Muscle of leg (tissue), 16 donors: ENCODE results near the gene CACNB4. TPM values are rescaled to one million over a fixed set of nuclear protein-coding genes. Genes with fewer than 3 reads are reported as not detected.

Experiments
- DNase-seq: peaks from one replicate; pipeline ENCODE4 v3.0.0; 2013
- H3K27ac ChIP-seq: one replicate; pipeline ENCODE4 v1.5.1; 2013; ENCODE audit warnings: mild to moderate bottlenecking, low read length, control low read depth
- H3K27me3 ChIP-seq: one replicate; pipeline ENCODE4 v1.6.1; 2013; ENCODE audit warnings: low read length; ENCODE audit not compliant: control insufficient read depth, insufficient read depth
- H3K36me3 ChIP-seq: one replicate; pipeline ENCODE4 v1.6.1; 2013; ENCODE audit warnings: low read length; ENCODE audit not compliant: control insufficient read depth, insufficient read depth
- H3K4me1 ChIP-seq: one replicate; pipeline ENCODE4 v1.6.1; 2013; ENCODE audit warnings: low read length; ENCODE audit not compliant: control insufficient read depth, insufficient read depth
- H3K4me3 ChIP-seq: one replicate; pipeline ENCODE4 v1.5.1; 2013; ENCODE audit warnings: low read length, control low read depth
- H3K9me3 ChIP-seq: replicated peaks from 2 replicates; pipeline ENCODE4 v1.6.1; 2013; ENCODE audit warnings: low read depth, low read length; ENCODE audit not compliant: control insufficient read depth
- whole genome bisulfite sequencing: methylation state at CpG from one replicate; pipeline ENCODE4 v1.1.5; 2013; ENCODE audit warnings: missing lambda C conversion rate; ENCODE audit not compliant: insufficient coverage; 5-methylcytosine and 5-hydroxymethylcytosine counted together
- long read RNA-seq, 11 donors: transcript quantifications; one replicate each; lab custom pipeline, GENCODE V29; 2026
- polyA plus RNA-seq, 8 donors: library from polyadenylated mRNA; unstranded; fragments of 120-200 nt; gene quantifications; one replicate each; pipeline versions ENCODE4 v1.2.1 to v1.2.3, GENCODE V29; 2013; ENCODE audit warnings: inconsistent platforms in 1 of 8, low replicate concordance in 1 of 8; ENCODE audit not compliant: insufficient read length in 8 of 8, insufficient read depth in 1 of 8
- total RNA-seq: library from RNA; stranded (reverse); fragments of 120-200 nt; gene quantifications from one replicate; pipeline ENCODE4 v1.2.4, GENCODE V29; 2013

CACNB4 gene
- total RNA-seq, result 7.2 TPM
- polyA plus RNA-seq, result 1 to 10 TPM; 3.1 to 6.9 (median 4.2) TPM
- long read RNA-seq, donor 1, result 0 reads
- long read RNA-seq, donor 2, result 0 reads
- long read RNA-seq, donor 3, full-length matches to known transcripts, result 1 of 1 reads
- long read RNA-seq, donor 3, partial matches to known transcripts, result 0 of 1 reads
- long read RNA-seq, donor 3, other reads (novel, unspliced or antisense), result 0 of 1 reads
- long read RNA-seq, donor 4, full-length matches to known transcripts, result 2 of 2 reads
- long read RNA-seq, donor 4, partial matches to known transcripts, result 0 of 2 reads
- long read RNA-seq, donor 4, other reads (novel, unspliced or antisense), result 0 of 2 reads
- long read RNA-seq, donor 5, full-length matches to known transcripts, result 1 of 1 reads
- long read RNA-seq, donor 5, partial matches to known transcripts, result 0 of 1 reads
- long read RNA-seq, donor 5, other reads (novel, unspliced or antisense), result 0 of 1 reads
- long read RNA-seq, donor 6, full-length matches to known transcripts, result 1 of 1 reads
- long read RNA-seq, donor 6, partial matches to known transcripts, result 0 of 1 reads
- long read RNA-seq, donor 6, other reads (novel, unspliced or antisense), result 0 of 1 reads
- long read RNA-seq, donor 7, result 0 reads
- long read RNA-seq, donor 8, full-length matches to known transcripts, result 5 of 5 reads
- long read RNA-seq, donor 8, partial matches to known transcripts, result 0 of 5 reads
- long read RNA-seq, donor 8, other reads (novel, unspliced or antisense), result 0 of 5 reads
- long read RNA-seq, donor 9, full-length matches to known transcripts, result 2 of 2 reads
- long read RNA-seq, donor 9, partial matches to known transcripts, result 0 of 2 reads
- long read RNA-seq, donor 9, other reads (novel, unspliced or antisense), result 0 of 2 reads
- long read RNA-seq, donor 10, full-length matches to known transcripts, result 3 of 3 reads
- long read RNA-seq, donor 10, partial matches to known transcripts, result 0 of 3 reads
- long read RNA-seq, donor 10, other reads (novel, unspliced or antisense), result 0 of 3 reads
- long read RNA-seq, donor 11, full-length matches to known transcripts, result 1 of 1 reads
- long read RNA-seq, donor 11, partial matches to known transcripts, result 0 of 1 reads
- long read RNA-seq, donor 11, other reads (novel, unspliced or antisense), result 0 of 1 reads

DNA sequence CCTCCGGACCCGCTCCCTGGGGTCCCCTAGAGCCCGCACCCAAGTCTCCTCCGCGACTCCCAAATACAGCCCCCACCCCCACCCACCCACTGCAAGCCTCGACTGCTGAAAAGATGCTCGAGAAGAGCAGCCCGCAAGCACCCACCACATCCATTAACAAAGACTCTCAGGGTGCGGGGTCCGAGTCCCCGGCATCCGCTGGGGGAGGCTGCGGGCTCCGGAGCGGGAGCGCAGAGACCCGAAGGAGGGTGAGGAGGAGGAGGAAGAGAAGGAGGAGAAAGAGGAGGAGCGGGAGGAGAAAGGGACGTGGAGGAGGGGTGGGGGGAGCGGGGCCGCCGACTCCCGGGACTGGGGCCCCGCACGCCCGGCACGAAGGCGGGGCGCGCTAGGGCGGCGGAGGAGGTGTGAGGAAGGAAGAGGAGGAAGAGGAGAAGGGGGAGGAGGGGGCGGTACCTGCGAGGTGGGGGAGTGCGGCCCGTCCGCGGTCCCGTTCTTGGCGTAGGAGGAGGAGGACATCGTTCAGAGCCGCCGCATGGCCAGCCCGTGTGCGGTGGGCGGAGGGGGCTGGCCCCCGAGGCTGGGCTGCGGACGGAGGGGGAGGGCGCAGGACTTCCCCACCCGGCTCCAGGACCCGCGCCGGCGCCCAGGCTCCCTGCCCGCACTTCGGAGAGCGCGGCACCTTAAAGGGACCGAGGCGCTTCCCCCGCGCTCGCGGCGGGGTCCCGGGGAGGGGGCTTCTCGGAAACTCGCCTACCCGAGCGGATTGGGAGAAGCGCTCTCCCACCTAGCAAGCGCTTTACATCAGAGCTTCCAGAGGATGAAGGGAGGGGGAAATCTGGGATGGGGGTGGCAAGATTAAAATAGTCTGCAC is at the start of gene CACNB4:
TSS of gene CACNB4 (minus strand) at position 549 of the 871 bp plus-strand sequence.
- Histone ChIP-seq H3K36me3 (no peaks in the 10 kb centered on the region), H3K27me3 (peaks cover 29% of the 10 kb centered on the region), H3K4me3 (peak within 1 kb of the TSS; percentile 69), H3K9me3 (no peaks in the 10 kb centered on the region), H3K27ac (peak within 1 kb of the TSS; percentile 80), H3K4me1 (peaks cover 14% of the 10 kb centered on the region)
- 1% methylated on average over 50 of the region's 73 CpGs for WGBS
- peak; percentile 63 for DNase-seq

- DNase-seq, result no peak
- Histone ChIP-seq H3K4me3 (no peak overlapping the region), H3K27me3 (no peaks in the 10 kb centered on the region), H3K27ac (no peak overlapping the region), H3K36me3 (peaks cover 9% of the 10 kb centered on the region), H3K9me3 (no peaks in the 10 kb centered on the region), H3K4me1 (no peaks in the 10 kb centered on the region)
- WGBS, result 76% methylated on average over 2 of the region's 5 CpGs
Observed at GRCh38 chr2:152134488-152135280, 35.8 kb upstream of the CACNB4 start.

GRCh38 chr2:152132306-152132705 is 33.5 kb upstream of the CACNB4 start:
- Histone ChIP-seq H3K36me3 (peaks cover 12% of the 10 kb centered on the region), H3K27me3 (no peaks in the 10 kb centered on the region), H3K4me1 (no peaks in the 10 kb centered on the region), H3K9me3 (no peaks in the 10 kb centered on the region), H3K4me3 (no peak overlapping the region), H3K27ac (no peak overlapping the region)
- no CpG with 5 or more reads among the region's 1 CpG for WGBS
- no peak for DNase-seq

- Histone ChIP-seq H3K27ac (no peak overlapping the region), H3K4me1 (no peaks in the 10 kb centered on the region), H3K27me3 (no peaks in the 10 kb centered on the region), H3K4me3 (no peak overlapping the region), H3K9me3 (no peaks in the 10 kb centered on the region), H3K36me3 (peaks cover 19% of the 10 kb centered on the region)
- DNase-seq, result peak; percentile 7
Observed at GRCh38 chr2:152127628-152128027, 28.8 kb upstream of the CACNB4 start.

- Histone ChIP-seq H3K9me3 (no peaks in the 10 kb centered on the region), H3K36me3 (peaks cover 21% of the 10 kb centered on the region), H3K27ac (no peak overlapping the region), H3K4me3 (no peak overlapping the region), H3K27me3 (no peaks in the 10 kb centered on the region), H3K4me1 (no peaks in the 10 kb centered on the region)
- WGBS, result 86% methylated on average over 4 of the region's 4 CpGs
- DNase-seq, result no peak
Observed at GRCh38 chr2:152126664-152127063, 27.8 kb upstream of the CACNB4 start.

DNA sequence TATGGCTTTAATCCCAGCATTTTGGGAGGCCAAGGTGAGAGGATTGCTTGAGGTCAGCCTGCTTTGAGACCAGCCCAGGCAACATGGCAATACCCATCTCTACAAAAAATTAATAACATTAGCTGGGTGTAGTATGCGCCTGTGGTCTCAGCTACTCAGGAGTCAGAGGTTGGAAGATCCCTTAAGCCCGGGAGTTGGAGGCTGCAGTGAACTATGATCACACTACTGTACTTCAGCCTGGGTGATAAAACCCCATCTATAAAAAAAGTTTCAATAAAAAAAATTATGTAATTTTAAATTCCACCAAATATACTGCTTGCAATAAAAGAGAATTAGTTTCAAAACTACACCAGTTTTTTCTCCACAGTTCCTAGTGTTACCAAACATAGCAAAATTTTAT is 23.3 kb upstream of the CACNB4 start:
- no CpG with 5 or more reads among the region's 2 CpGs for WGBS
- Histone ChIP-seq H3K4me3 (no peak overlapping the region), H3K9me3 (no peaks in the 10 kb centered on the region), H3K27ac (no peak overlapping the region), H3K4me1 (no peaks in the 10 kb centered on the region), H3K36me3 (peaks cover 23% of the 10 kb centered on the region), H3K27me3 (no peaks in the 10 kb centered on the region)
- DNase-seq, result no peak

DNA sequence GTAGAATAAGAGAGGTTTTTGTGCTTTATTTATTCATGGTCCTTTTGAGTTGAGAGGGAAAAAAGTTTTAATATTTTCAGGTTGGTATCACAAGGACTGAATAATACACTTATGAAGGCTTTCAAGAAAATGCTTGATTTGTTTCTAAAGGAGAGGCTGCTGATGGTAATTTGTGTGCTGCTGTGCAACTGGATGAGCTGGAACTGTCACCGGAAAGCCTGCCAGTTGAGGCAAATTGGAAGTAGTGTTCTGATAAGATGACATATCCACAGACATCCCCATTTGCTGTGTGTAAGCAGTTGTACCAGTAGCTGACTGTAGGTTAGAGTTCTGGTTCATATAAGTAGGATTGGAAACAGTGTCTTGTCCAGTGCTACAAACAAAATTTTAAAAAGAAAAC is 21.6 kb upstream of the CACNB4 start:
- no CpG with 5 or more reads among the region's 1 CpG for WGBS
- Histone ChIP-seq H3K4me3 (no peak overlapping the region), H3K27me3 (no peaks in the 10 kb centered on the region), H3K4me1 (no peaks in the 10 kb centered on the region), H3K36me3 (peaks cover 21% of the 10 kb centered on the region), H3K9me3 (no peaks in the 10 kb centered on the region), H3K27ac (no peak overlapping the region)
- no peak for DNase-seq

DNA sequence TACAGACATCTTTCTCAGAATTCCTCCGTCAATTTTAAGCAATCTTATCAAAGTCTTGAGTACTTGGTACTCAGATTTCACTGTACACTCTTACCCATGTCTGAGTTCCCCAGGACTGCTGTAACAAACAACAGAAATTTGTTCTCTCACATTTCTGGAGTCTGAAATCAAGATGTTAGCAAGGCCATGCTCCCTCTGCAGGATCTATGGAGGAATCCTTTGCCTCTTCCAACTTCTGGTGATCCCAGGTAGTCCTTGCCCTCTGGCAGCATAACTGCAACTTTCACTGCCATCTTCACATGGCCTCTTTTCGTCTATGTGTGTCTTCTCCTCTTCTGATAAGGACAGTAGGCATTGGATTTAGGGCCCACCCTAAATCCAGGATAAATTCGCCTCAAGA is 17.1 kb upstream of the CACNB4 start:
- peaks cover 7% of the 10 kb centered on the region for H3K36me3 ChIP-seq
- H3K9me3 ChIP-seq, result no peaks in the 10 kb centered on the region
- no peak overlapping the region for H3K27ac ChIP-seq
- peak; percentile 30 for DNase-seq
- H3K4me1 ChIP-seq, result no peaks in the 10 kb centered on the region
- H3K4me3 ChIP-seq, result no peak overlapping the region
- no peaks in the 10 kb centered on the region for H3K27me3 ChIP-seq
- 78% methylated on average over 2 of the region's 3 CpGs for WGBS

DNA sequence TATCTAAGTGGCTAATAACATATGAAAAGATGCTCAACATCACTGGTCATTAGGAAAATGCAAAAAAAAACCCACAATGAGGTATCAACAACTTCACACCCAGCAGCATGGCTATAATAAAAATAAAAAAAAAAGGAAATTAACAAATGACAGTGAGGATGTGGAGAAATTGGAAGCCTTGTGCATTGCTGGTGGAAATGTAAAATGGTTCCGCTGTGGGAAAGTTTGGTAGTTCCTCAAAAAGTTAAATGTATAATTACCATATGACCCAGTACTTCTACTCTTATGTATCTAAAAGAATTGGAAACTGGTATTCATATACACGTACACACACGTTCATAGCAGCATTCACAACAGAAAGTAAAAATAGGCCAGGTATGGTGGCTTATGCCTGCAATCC is 15.5 kb upstream of the CACNB4 start:
- DNase-seq, result no peak
- no CpG with 5 or more reads among the region's 3 CpGs for WGBS
- no peaks in the 10 kb centered on the region for H3K9me3 ChIP-seq

More for the DNA sequence above, 15.5 kb upstream of the CACNB4 start:
- Histone ChIP-seq H3K36me3 (peaks cover 1% of the 10 kb centered on the region), H3K4me3 (no peak overlapping the region), H3K27me3 (no peaks in the 10 kb centered on the region), H3K4me1 (no peaks in the 10 kb centered on the region), H3K27ac (no peak overlapping the region)
